RWPE2 (cell line): ENCODE data around the gene GABRB1.

ENCODE experiments used
- ATAC-seq: fragments of 200-7000 bp; cut with Tn5 transposase; 3 replicates; pipeline ENCODE4 v1.9.1; 2021; ENCODE audit warnings: low read depth
- DNase-seq: peaks from one replicate; pipeline ENCODE4 v3.0.0-alpha.2; 2020; ENCODE audit warnings: low spot score
- H3K27ac ChIP-seq: fragments of 450-650 bp; 2 replicates; pipeline ENCODE4 v1.5.1; 2017; ENCODE audit warnings: mild to moderate bottlenecking; ENCODE audit not compliant: poor library complexity, severe bottlenecking
- H3K27me3 ChIP-seq: fragments of 250-450 bp; sonication (Bioruptor Pico); 2 replicates; pipeline ENCODE4 v1.5.1; 2021; ENCODE audit warnings: mild to moderate bottlenecking, moderate library complexity; ENCODE audit not compliant: insufficient read depth, poor library complexity, severe bottlenecking
- H3K36me3 ChIP-seq: fragments of 250-450 bp; sonication (Bioruptor Pico); 2 replicates; pipeline ENCODE4 v1.5.1; 2020; ENCODE audit warnings: low read depth, mild to moderate bottlenecking, moderate library complexity
- H3K4me1 ChIP-seq: fragments of 250-450 bp; sonication (Bioruptor Pico); 2 replicates; pipeline ENCODE4 v1.5.1; 2021; ENCODE audit warnings: mild to moderate bottlenecking, moderate library complexity; ENCODE audit not compliant: insufficient read depth, poor library complexity, severe bottlenecking
- H3K4me3 ChIP-seq: fragments of 250-450 bp; sonication (Bioruptor Pico); 2 replicates; pipeline ENCODE4 v1.5.1; 2021; ENCODE audit warnings: mild to moderate bottlenecking, moderate library complexity; ENCODE audit not compliant: severe bottlenecking
- H3K9me3 ChIP-seq: fragments of 250-450 bp; sonication (Bioruptor Pico); 2 replicates; pipeline ENCODE4 v1.5.1; 2021; ENCODE audit warnings: mild to moderate bottlenecking, moderate library complexity; ENCODE audit not compliant: severe bottlenecking
- TF ChIP-seq, protein P1 (sequence below): fragments of 450-650 bp; IDR thresholded peaks from one replicate; pipeline ENCODE4 v1.5.1; 2017; ENCODE audit warnings: mild to moderate bottlenecking, moderate library complexity; ENCODE audit not compliant: poor library complexity, severe bottlenecking

The GABRB1 gene

GRCh38 chr4:47043821-47044220, 12.5 kb downstream of the GABRB1 start:
- ATAC-seq (no peak), DNase-seq (no peak)
- no peaks in the 10 kb centered on the region for H3K9me3 ChIP-seq
- peaks cover 28% of the 10 kb centered on the region for H3K27me3 ChIP-seq
- no peak overlapping the region for H3K4me3 ChIP-seq
- TF ChIP-seq, protein P1, sequence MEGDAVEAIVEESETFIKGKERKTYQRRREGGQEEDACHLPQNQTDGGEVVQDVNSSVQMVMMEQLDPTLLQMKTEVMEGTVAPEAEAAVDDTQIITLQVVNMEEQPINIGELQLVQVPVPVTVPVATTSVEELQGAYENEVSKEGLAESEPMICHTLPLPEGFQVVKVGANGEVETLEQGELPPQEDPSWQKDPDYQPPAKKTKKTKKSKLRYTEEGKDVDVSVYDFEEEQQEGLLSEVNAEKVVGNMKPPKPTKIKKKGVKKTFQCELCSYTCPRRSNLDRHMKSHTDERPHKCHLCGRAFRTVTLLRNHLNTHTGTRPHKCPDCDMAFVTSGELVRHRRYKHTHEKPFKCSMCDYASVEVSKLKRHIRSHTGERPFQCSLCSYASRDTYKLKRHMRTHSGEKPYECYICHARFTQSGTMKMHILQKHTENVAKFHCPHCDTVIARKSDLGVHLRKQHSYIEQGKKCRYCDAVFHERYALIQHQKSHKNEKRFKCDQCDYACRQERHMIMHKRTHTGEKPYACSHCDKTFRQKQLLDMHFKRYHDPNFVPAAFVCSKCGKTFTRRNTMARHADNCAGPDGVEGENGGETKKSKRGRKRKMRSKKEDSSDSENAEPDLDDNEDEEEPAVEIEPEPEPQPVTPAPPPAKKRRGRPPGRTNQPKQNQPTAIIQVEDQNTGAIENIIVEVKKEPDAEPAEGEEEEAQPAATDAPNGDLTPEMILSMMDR = no peak
- no peaks in the 10 kb centered on the region for H3K36me3 ChIP-seq
- no peak overlapping the region for H3K27ac ChIP-seq
- H3K4me1 ChIP-seq = no peaks in the 10 kb centered on the region

DNA sequence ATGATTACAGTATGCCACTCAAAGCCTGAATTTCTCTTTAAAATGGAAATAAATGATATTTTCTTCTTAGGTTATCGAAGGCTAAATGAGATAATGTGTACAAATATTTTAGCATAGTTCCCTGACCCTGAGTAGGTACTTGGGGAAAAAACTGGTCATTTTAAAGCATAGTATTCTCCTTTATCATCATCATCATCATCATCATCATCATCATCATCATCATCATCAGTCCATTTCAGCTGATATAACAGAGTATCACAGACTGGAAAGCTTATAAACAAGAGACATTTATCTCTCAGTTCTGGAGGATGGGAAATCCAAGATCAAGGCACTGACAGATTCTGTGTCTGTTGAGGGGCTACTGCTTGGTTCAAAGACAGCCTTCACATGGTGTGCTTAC, 13.9 kb downstream of the GABRB1 start:
- no peak for ATAC-seq

GRCh38 chr4:47049347-47049746, 18.0 kb downstream of the GABRB1 start:
- no peaks in the 10 kb centered on the region for H3K36me3 ChIP-seq
- DNase-seq = no peak
- no peak overlapping the region for H3K27ac ChIP-seq
- TF ChIP-seq, protein P1 = no peak
- no peaks in the 10 kb centered on the region for H3K9me3 ChIP-seq
- peaks cover 22% of the 10 kb centered on the region for H3K27me3 ChIP-seq
- H3K4me3 ChIP-seq = no peak overlapping the region
- no peak for ATAC-seq
- H3K4me1 ChIP-seq = no peaks in the 10 kb centered on the region

More for the DNA sequence above, 13.9 kb downstream of the GABRB1 start:
- Histone ChIP-seq H3K4me3 (no peak overlapping the region), H3K27me3 (peaks cover 26% of the 10 kb centered on the region), H3K4me1 (no peaks in the 10 kb centered on the region), H3K36me3 (no peaks in the 10 kb centered on the region), H3K27ac (no peak overlapping the region), H3K9me3 (no peaks in the 10 kb centered on the region)
- DNase-seq = no peak
- TF ChIP-seq, protein P1 = no peak

DNA sequence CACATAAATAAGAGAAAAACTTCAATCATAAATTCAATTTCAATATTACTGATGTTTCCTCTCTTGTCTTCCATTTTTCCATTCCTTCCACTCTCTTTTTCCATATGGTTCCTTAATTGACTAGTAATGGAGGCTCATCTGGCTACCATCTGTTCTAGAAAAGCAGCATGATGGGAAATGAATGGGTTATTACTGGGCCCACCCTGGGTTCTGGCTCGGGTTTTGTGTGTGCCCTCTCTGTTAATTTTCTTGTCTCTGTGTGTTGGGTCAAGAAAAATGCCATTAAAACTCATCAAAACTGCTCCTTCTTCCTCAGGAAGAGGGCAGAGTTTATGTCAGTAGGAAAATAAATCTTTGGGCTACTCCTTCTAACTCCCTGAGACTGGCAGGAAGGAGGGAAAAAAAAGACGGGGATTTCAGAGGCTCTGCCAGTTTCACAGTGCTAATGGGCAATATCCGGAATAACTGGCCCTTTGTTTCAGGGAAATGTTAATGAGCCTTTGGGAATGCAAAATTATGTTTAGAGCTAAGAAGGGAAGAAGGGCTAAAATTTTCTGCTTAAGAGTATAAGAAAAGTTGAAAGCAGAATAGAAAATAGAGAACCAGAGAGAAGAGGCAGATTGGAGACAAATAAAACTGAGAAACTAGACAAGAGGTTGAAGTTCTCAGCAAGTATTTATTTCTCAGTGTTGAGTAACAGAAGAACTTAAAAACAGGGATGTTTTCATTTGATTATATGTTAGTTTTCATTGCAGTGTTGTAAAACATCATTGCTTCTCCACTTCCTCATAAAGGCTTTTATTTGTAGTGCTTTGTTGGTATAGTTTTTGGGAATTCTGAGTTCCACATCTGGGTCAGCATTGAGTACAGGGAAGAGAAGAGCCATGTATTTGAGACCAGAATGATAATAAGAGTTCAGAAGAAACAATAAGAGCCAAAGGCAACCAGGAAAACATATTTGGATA, 19.7 kb downstream of the GABRB1 start:
- no peaks in the 10 kb centered on the region for H3K9me3 ChIP-seq
- peaks cover 21% of the 10 kb centered on the region for H3K27me3 ChIP-seq
- no peaks in the 10 kb centered on the region for H3K4me1 ChIP-seq
- H3K36me3 ChIP-seq = no peaks in the 10 kb centered on the region
- DNase-seq (no peak), ATAC-seq (no peak)
- H3K27ac ChIP-seq = no peak overlapping the region
- TF ChIP-seq, protein P1 = no peak
- H3K4me3 ChIP-seq = no peak overlapping the region

DNA sequence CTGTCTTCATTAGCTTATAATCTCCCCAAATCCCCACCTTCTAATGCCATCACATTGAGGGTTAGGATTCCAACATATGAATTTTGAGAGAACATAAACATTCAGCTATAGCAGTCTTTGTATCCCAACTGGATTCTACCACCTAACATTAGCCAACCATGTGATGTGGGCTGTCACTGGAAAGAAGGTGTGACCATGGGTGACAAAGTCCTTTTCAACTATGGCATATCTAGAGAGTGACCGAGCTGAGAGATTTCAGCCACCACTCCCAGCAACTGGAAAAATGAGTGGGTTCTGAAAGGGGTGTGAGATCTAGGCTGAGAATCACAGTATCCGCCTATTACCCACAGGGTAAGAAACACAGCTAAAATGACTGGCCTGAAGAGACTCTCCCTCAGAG, 22.1 kb downstream of the GABRB1 start:
- no peaks in the 10 kb centered on the region for H3K4me1 ChIP-seq
- H3K27ac ChIP-seq = no peak overlapping the region
- no peaks in the 10 kb centered on the region for H3K36me3 ChIP-seq
- H3K27me3 ChIP-seq = peaks cover 21% of the 10 kb centered on the region
- ATAC-seq (no peak), DNase-seq (no peak)
- H3K4me3 ChIP-seq = no peak overlapping the region
- no peaks in the 10 kb centered on the region for H3K9me3 ChIP-seq
- TF ChIP-seq, protein P1 = no peak
